AG10803 (cell line): Measurements from ENCODE around the gene RIMS4.

ENCODE experiments used
- DNase-seq: peaks from one replicate; pipeline ENCODE4 v3.0.0; 2010; ENCODE audit warnings: low read depth
- H3K4me3 ChIP-seq: 2 replicates; pipeline ENCODE4 v1.5.1; 2011; ENCODE audit warnings: mild to moderate bottlenecking, low read length, control low read depth
- TF ChIP-seq, protein P1 (sequence below): conservative IDR thresholded peaks from 2 replicates; pipeline ENCODE4 v1.5.1; 2011; ENCODE audit warnings: mild to moderate bottlenecking, low read length, control low read depth, inconsistent platforms

Gene RIMS4

DNA sequence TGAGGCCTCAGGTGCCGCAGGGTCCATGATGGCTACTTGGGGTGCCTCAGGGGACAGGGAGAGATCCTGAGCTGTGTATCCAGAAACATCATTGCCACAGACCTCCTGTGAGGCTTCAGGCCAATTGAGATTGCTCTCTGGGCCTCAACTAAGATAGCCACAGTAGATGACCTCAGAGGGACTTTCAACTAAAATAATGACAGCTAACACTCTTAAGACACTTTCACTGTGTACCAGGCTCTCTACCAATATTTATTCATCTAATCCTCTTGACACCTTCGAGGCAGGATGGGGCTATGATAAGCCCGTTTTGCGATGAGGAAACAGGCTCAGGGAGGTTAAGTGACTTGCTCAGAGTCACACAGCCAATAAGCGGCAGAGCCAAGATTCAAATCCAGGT is 10.7 kb downstream of the RIMS4 start:
- DNase-seq = no peak
- TF ChIP-seq, protein P1, sequence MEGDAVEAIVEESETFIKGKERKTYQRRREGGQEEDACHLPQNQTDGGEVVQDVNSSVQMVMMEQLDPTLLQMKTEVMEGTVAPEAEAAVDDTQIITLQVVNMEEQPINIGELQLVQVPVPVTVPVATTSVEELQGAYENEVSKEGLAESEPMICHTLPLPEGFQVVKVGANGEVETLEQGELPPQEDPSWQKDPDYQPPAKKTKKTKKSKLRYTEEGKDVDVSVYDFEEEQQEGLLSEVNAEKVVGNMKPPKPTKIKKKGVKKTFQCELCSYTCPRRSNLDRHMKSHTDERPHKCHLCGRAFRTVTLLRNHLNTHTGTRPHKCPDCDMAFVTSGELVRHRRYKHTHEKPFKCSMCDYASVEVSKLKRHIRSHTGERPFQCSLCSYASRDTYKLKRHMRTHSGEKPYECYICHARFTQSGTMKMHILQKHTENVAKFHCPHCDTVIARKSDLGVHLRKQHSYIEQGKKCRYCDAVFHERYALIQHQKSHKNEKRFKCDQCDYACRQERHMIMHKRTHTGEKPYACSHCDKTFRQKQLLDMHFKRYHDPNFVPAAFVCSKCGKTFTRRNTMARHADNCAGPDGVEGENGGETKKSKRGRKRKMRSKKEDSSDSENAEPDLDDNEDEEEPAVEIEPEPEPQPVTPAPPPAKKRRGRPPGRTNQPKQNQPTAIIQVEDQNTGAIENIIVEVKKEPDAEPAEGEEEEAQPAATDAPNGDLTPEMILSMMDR = no peak
- H3K4me3 ChIP-seq = no peak overlapping the region

DNA sequence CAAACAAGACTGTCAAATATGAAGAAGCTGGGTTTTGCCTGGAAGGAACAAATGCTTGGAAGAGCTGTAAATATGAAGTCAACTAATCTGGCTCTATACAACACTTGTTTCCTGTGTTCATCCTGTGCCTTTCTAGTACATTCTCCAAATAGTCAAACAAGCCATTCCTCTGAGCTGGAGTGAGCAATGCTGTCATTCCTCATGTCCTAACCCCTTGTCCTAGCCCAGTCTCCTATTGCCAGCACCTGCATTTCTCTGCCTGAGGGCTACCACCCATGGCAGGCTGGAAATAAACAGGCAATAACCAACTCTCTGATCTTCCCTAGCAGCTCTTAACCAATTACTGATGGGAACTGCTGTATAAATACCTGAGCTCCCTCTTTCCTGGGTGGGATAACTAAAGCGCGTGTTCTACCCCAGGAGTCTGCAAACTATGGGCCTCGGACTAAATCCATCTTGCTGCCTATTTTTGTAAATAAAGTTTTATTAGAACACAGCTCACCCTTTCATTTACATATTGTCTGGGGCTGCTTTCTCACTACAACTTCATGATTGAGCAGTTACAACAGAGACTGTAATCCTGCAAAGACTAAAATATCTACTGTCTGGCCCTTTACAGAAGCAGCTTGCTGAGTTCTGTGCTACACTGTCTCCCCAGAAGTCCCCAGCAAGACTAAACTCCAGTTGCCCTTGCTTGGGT is 13.4 kb downstream of the RIMS4 start:
- H3K4me3 ChIP-seq = no peak overlapping the region
- TF ChIP-seq, protein P1 = no peak
- DNase-seq = no peak

DNA sequence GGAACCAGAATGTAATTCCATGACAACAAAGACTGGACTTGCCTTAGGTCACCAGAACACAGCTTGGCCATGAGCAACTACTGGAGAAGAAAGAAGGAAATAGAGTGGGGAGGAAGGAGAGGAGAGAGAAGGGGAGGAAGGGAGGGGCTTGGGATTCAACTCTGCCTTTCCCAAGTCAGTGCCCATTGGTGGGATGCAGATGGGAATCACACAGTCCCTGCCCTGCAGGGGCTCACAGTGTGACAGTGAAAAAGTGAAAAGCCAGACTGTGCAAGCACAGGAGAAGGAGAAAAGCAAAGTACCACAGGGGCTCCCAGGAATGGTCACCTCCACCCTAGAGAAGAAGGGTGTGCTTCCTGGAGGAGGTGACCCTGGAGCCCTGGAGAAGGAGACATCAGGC is 14.0 kb downstream of the RIMS4 start:
- TF ChIP-seq, protein P1 = no peak
- H3K4me3 ChIP-seq = no peak overlapping the region
- DNase-seq = no peak

DNA sequence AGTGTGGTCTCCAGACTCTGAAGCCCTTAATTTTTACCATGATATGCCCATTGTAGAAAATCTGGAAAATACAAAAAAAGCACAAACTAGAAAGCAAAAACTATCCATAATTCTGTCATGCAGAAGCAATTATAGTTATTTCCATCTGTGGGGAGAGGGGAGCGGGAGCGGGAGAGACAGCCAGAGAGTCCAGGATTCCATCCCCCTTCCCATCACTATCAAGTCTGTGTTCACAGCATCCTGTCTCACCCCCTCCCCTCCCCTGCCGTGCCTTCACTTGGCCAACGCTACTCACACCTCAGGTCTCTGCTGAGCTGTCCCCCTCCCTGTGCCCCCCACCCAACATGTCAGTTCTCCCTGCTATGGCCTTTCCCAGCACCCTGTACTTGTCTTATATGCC is 14.5 kb downstream of the RIMS4 start:
- DNase-seq = no peak
- H3K4me3 ChIP-seq = no peak overlapping the region
- TF ChIP-seq, protein P1 = no peak

DNA sequence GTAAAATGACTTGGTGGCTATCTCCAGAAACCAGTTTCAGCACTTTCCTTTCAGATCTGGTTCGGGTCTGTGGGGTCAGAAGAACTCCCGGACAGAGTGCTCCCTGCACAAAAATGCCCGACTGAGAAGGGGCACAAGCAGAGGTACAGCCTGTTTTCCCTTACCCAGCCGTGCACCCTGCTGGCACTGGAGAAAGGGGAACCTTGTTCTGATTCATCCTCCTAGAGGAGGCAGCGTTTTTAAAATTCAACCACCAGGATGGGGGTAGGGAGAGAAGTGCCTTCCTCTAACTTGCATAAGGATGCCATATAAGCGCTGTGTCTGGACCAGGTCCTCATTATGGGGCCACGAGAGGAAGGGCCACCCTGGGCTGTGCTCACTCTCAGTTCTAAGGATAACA is 17.6 kb downstream of the RIMS4 start:
- TF ChIP-seq, protein P1 = no peak
- DNase-seq = no peak
- no peak overlapping the region for H3K4me3 ChIP-seq

DNA sequence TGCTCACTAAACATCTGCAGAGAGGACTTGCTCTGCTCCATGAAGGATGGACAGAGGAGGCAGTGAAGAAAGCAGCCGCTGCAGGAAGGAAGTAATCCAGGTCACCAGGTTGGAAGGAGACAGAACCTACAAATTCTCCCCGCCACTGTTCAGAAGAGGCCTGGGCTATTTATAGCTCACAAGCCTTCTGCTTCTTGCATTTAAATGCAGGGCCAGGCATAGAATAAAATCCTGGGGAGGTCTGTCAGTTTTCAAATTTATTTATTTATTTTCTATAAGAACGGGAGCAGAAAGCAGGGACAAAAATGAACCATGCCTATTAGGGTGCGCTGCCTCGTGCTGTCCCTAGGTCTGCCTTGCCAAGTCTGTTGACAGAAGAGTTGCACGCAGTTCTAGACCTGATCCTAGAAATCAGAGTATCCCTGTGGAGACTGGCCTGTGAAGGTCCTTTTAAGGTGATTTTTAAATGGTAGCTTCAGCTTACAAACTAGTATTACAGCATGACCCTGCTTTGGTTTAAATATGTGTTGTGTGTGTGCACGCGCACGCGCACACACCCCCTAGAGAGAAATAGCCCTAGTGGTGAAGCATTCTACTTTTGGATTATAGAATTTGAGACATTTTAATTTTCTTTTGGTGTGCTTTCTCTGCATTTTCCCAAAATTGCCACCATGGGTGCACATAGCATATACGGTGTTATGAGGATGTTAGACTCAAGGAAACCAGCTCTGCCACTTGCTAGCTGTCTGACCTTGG is 19.5 kb downstream of the RIMS4 start:
- no peak for DNase-seq
- H3K4me3 ChIP-seq = no peak overlapping the region
- TF ChIP-seq, protein P1 = no peak
